Keratinocyte (primary cell): ENCODE measurements around the gene NOS1. TPM values are rescaled to one million over a fixed set of nuclear protein-coding genes. Genes with fewer than 3 reads are reported as not detected.

Experiments used
- DNase-seq: peaks from one replicate; pipeline ENCODE4 v3.0.0-alpha.2; 2011; ENCODE audit warnings: low read depth, missing footprints, low spot score
- FAIRE-seq: peaks from 2 replicates; lab custom pipeline; 2011; peaks lifted over from hg19 to GRCh38; lab: Jason Lieb, UNC
- H2AFZ ChIP-seq: 2 replicates; pipeline ENCODE4 v1.6.0; 2012; ENCODE audit warnings: low read length, control low read depth, inconsistent platforms; ENCODE audit not compliant: control insufficient read depth
- H3K27ac ChIP-seq: 2 replicates; pipeline ENCODE4 v1.5.1; 2011; ENCODE audit warnings: low read length; ENCODE audit not compliant: control insufficient read depth, insufficient read depth
- H3K27me3 ChIP-seq: 3 replicates; pipeline ENCODE4 v1.6.0; 2011; ENCODE audit warnings: low read length; ENCODE audit not compliant: control insufficient read depth, insufficient read depth; ENCODE audit errors: extremely low read depth
- H3K36me3 ChIP-seq, 2 experiments: 2 replicates in 1 of 2; 3 replicates in 1 of 2; pipeline ENCODE4 v1.5.1; 2011; ENCODE audit warnings: low read length in 2 of 2, mild to moderate bottlenecking in 1 of 2; ENCODE audit not compliant: control insufficient read depth in 2 of 2, insufficient read depth in 2 of 2; ENCODE audit errors: extremely low read depth in 1 of 2
- H3K4me1 ChIP-seq: 3 replicates; pipeline ENCODE4 v1.5.1; 2011; ENCODE audit warnings: low read length; ENCODE audit not compliant: control insufficient read depth, insufficient read depth; ENCODE audit errors: extremely low read depth
- H3K4me2 ChIP-seq: 3 replicates; pipeline ENCODE4 v1.6.0; 2011; ENCODE audit warnings: low read depth, low read length; ENCODE audit not compliant: control insufficient read depth, insufficient read depth; ENCODE audit errors: extremely low read depth
- H3K4me3 ChIP-seq, 3 experiments: fragments of 200-600 bp in 1 of 3; sonication (generic) in 1 of 3; 2 replicates in 2 of 3; 3 replicates in 1 of 3; pipeline ENCODE4 v1.5.1; 2011 to 2016; ENCODE audit warnings: low read length in 3 of 3, mild to moderate bottlenecking in 3 of 3, control low read depth in 2 of 3, inconsistent platforms in 1 of 3, low read depth in 1 of 3, mixed read lengths in 1 of 3, mixed run types in 1 of 3, moderate library complexity in 1 of 3; ENCODE audit not compliant: control insufficient read depth in 2 of 3, insufficient read depth in 2 of 3; ENCODE audit errors: extremely low read depth in 1 of 3
- H3K79me2 ChIP-seq: 2 replicates; pipeline ENCODE4 v1.6.0; 2012; ENCODE audit warnings: low read length; ENCODE audit not compliant: control insufficient read depth, insufficient read depth
- H3K9ac ChIP-seq: 3 replicates; pipeline ENCODE4 v1.6.0; 2011; ENCODE audit warnings: low read length; ENCODE audit not compliant: control insufficient read depth, insufficient read depth; ENCODE audit errors: extremely low read depth
- H3K9me1 ChIP-seq: 3 replicates; pipeline ENCODE4 v1.6.0; 2011; ENCODE audit warnings: low read length; ENCODE audit not compliant: control insufficient read depth, insufficient read depth; ENCODE audit errors: extremely low read depth
- H3K9me3 ChIP-seq: 2 replicates; pipeline ENCODE4 v1.5.1; 2012; ENCODE audit warnings: low read depth, low read length; ENCODE audit not compliant: control insufficient read depth
- H4K20me1 ChIP-seq: 3 replicates; pipeline ENCODE4 v1.6.0; 2011; ENCODE audit warnings: low read length; ENCODE audit not compliant: control insufficient read depth, insufficient read depth; ENCODE audit errors: extremely low read depth
- EZH2 ChIP-seq: IDR thresholded peaks from one replicate; pipeline ENCODE4 v1.6.1; 2012; ENCODE audit warnings: inconsistent platforms, mild to moderate bottlenecking, low read length, moderate library complexity
- dilution Hi-C: fragments of 300-500 bp; cut with MboI; formaldehyde crosslinking; loops from one replicate; pipeline ENCODE4 v1.7.0; 2020; ENCODE audit warnings: low sequenced_read_pairs; ENCODE audit not compliant: extremely low pct_ligation_motif_present
- polyA plus RNA-seq, 5 experiments: library from polyadenylated mRNA; depleted of rRNA in 3 of 5; stranded (reverse) in 3 of 5; stranded (forward) in 1 of 5; unstranded in 1 of 5; fragments of >200 nt; gene quantifications; 1 replicate in 1 of 5; 2 replicates in 3 of 5; 3 replicates in 1 of 5; pipeline versions ENCODE4 v1.2.1 to v1.2.3, GENCODE V29; 2011 to 2012; ENCODE audit warnings: missing spikeins in 2 of 5, low read depth in 1 of 5, low replicate concordance in 1 of 5
- TF ChIP-seq, protein P1 (sequence below), 3 experiments: IDR thresholded peaks in 1 of 3; conservative IDR thresholded peaks in 1 of 3; optimal IDR thresholded peaks in 1 of 3; 2 replicates in 2 of 3; 3 replicates in 1 of 3; pipeline versions ENCODE3 to v1.5.1; 2011; ENCODE audit warnings: low read length in 3 of 3, mild to moderate bottlenecking in 3 of 3, moderate library complexity in 2 of 3, control low read depth in 1 of 3, inconsistent platforms in 1 of 3; ENCODE audit not compliant: insufficient read depth in 2 of 3; ENCODE audit errors: extremely low read depth in 1 of 3

The NOS1 gene
- polyA plus RNA-seq, 1 donor (not counting 4 experiments of a cell fraction or from before 2014, with no cell fraction given) = 5.6 TPM

DNA sequence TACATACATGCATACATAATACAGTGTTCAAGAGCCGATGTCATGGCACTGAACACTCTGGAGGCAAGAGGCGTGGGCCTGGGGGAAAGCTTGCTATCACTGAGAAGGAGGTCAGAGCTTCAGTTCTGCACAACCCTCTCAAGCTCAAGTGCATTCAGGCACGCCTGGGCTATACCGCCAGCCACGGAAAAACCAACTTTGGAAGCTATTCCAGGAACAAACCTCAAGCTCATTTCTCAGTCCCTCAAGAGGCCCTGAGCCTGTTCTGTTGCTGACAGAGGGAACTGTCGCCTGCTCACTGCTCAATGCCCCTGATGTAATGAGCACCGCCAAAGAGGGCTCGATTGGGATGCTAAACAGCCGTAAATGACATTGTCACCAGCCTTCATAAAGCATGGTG lies 9.2 kb downstream of the NOS1 start:
- H3K27me3 ChIP-seq = no peaks in the 10 kb centered on the region
- dilution Hi-C loops = loop anchor here (25.0 kb wide), 1 partner anchor 485 kb away; no protein-coding TSS in a partner anchor

DNA sequence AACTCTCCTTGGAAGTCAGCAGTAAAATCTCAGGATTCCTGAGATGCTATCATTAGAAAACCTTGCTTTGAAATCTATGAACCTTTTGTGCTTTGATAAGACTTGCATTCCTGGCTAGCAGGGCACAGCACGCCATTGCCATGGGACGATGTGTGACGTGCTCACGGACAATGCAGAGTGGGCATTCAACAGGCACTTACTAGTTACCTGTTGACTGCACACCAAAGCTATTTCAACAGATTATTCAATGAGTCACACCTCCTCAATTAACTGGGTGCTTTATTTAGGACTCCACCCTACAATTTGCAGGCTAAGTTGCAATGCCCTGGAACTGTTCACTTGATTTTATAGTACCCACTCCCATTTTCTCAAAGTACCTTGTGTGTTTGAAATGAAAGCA lies 11.3 kb downstream of the NOS1 start:
- H3K9me1 ChIP-seq = no peaks in the 10 kb centered on the region
- H4K20me1 ChIP-seq = no peaks in the 10 kb centered on the region
- FAIRE-seq (peak; percentile 99), DNase-seq (peak; percentile 91)
- peak overlapping the region; percentile 56 for H3K4me2 ChIP-seq
- no peak for TF ChIP-seq EZH2
- TF ChIP-seq, protein P1, sequence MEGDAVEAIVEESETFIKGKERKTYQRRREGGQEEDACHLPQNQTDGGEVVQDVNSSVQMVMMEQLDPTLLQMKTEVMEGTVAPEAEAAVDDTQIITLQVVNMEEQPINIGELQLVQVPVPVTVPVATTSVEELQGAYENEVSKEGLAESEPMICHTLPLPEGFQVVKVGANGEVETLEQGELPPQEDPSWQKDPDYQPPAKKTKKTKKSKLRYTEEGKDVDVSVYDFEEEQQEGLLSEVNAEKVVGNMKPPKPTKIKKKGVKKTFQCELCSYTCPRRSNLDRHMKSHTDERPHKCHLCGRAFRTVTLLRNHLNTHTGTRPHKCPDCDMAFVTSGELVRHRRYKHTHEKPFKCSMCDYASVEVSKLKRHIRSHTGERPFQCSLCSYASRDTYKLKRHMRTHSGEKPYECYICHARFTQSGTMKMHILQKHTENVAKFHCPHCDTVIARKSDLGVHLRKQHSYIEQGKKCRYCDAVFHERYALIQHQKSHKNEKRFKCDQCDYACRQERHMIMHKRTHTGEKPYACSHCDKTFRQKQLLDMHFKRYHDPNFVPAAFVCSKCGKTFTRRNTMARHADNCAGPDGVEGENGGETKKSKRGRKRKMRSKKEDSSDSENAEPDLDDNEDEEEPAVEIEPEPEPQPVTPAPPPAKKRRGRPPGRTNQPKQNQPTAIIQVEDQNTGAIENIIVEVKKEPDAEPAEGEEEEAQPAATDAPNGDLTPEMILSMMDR (optimal IDR thresholded peaks at IDR 0.05 in 1 of 3, IDR thresholded peaks at IDR 0.05 in 1 of 3, conservative IDR thresholded peaks at IDR 0.05 in 1 of 3; ENCODE audit: extremely low read depth in 1 of 3, insufficient read depth in 2 of 3, low read length in 3 of 3) = no peak
- H3K9me3 ChIP-seq = no peaks in the 10 kb centered on the region
- peak overlapping the region; percentile 58 for H3K27ac ChIP-seq
- H3K4me1 ChIP-seq = peaks cover 50% of the 10 kb centered on the region
- dilution Hi-C loops = loop anchor here (25.0 kb wide), 1 partner anchor 487 kb away; no protein-coding TSS in a partner anchor
- H2AFZ ChIP-seq = no peak overlapping the region
- no peaks in the 10 kb centered on the region for H3K27me3 ChIP-seq
- H3K4me3 ChIP-seq = no peak overlapping the region
- H3K79me2 ChIP-seq = peaks cover 34% of the 10 kb centered on the region
- no peaks in the 10 kb centered on the region for H3K36me3 ChIP-seq
- peak overlapping the region; percentile 56 for H3K9ac ChIP-seq

More for the DNA sequence above, 9.2 kb downstream of the NOS1 start:
- FAIRE-seq = no peak
- no peak overlapping the region for H3K4me2 ChIP-seq
- no peaks in the 10 kb centered on the region for H3K9me3 ChIP-seq
- no peak overlapping the region for H3K4me3 ChIP-seq
- H4K20me1 ChIP-seq = no peaks in the 10 kb centered on the region
- H3K9me1 ChIP-seq = no peaks in the 10 kb centered on the region
- peaks cover 54% of the 10 kb centered on the region for H3K4me1 ChIP-seq
- TF ChIP-seq, protein P1 (optimal IDR thresholded peaks at IDR 0.05 in 1 of 3, IDR thresholded peaks at IDR 0.05 in 1 of 3, conservative IDR thresholded peaks at IDR 0.05 in 1 of 3; ENCODE audit: extremely low read depth in 1 of 3, insufficient read depth in 2 of 3, low read length in 3 of 3) = no peak
- TF ChIP-seq EZH2 = no peak
- H3K9ac ChIP-seq = no peak overlapping the region
- H3K36me3 ChIP-seq = peaks cover 3 to 6% of the 10 kb centered on the region in 2 experiments
- peaks cover 45% of the 10 kb centered on the region for H3K79me2 ChIP-seq
- no peak overlapping the region for H3K27ac ChIP-seq
- DNase-seq = no peak
- H2AFZ ChIP-seq = no peak overlapping the region
